Stimulated activated naive CD4-positive, alpha-beta T cell treated with Interleukin-2 at 50 U/mL for 16 hours (primary cell): ENCODE results near the gene GGNBP2.
"Not testable (repeated sequence)": the region's sequence is repeated elsewhere in the genome, so short reads cannot be mapped to it uniquely, and the experiment has no call there.

Experiments
- DNase-seq: peaks from one replicate; lab custom pipeline; 2025; lab: John Stamatoyannopoulos, UW

GGNBP2 gene

GRCh38 chr17:36544307-36545076 is at the start of gene GGNBP2:
Gene GGNBP2 (plus strand): TSS chr17:36544919. CDS start chr17:36545725, 806 bp downstream.
- DNase-seq, result peak; percentile 95

GRCh38 chr17:36495076-36495578 is 49.6 kb upstream of the GGNBP2 start:
- DNase-seq, result no peak

- DNase-seq, result no peak
Observed at GRCh38 chr17:36496018-36496789, 48.5 kb upstream of the GGNBP2 start.

- no peak for DNase-seq
Observed at GRCh38 chr17:36498155-36498554, 46.6 kb upstream of the GGNBP2 start.

- no peak for DNase-seq
Observed at GRCh38 chr17:36498560-36499300, 46.0 kb upstream of the GGNBP2 start.

GRCh38 chr17:36500745-36501225 is 43.9 kb upstream of the GGNBP2 start:
- DNase-seq, result no peak

- DNase-seq, result no peak
Observed at GRCh38 chr17:36501351-36501750, 43.4 kb upstream of the GGNBP2 start.

- DNase-seq, result no peak
Observed at GRCh38 chr17:36501963-36502362, 42.8 kb upstream of the GGNBP2 start.

GRCh38 chr17:36503456-36504155 is 41.1 kb upstream of the GGNBP2 start:
- DNase-seq, result no peak

- no peak for DNase-seq
Observed at GRCh38 chr17:36504156-36504545, 40.6 kb upstream of the GGNBP2 start.

GRCh38 chr17:36505171-36505570 is 39.5 kb upstream of the GGNBP2 start:
- no peak for DNase-seq

- DNase-seq, result no peak
Observed at GRCh38 chr17:36506249-36506826, 38.4 kb upstream of the GGNBP2 start.

- no peak for DNase-seq
Observed at GRCh38 chr17:36506831-36507230, 37.9 kb upstream of the GGNBP2 start.

GRCh38 chr17:36507266-36507665 is 37.5 kb upstream of the GGNBP2 start:
- no peak for DNase-seq

GRCh38 chr17:36508439-36508838 is 36.3 kb upstream of the GGNBP2 start:
- DNase-seq, result not testable (repeated sequence)

GRCh38 chr17:36509272-36509985 is 35.3 kb upstream of the GGNBP2 start:
- DNase-seq, result no peak

- DNase-seq, result no peak
Observed at GRCh38 chr17:36510636-36511035, 34.1 kb upstream of the GGNBP2 start.

- no peak for DNase-seq
Observed at GRCh38 chr17:36511216-36511615, 33.5 kb upstream of the GGNBP2 start.

GRCh38 chr17:36512641-36513040 is 32.1 kb upstream of the GGNBP2 start:
- DNase-seq, result no peak

- no peak for DNase-seq
Observed at GRCh38 chr17:36514856-36515255, 29.9 kb upstream of the GGNBP2 start.

GRCh38 chr17:36515837-36516236 is 28.9 kb upstream of the GGNBP2 start:
- DNase-seq, result no peak
